Dedifferentiated amniotic fluid mesenchymal stem cell (primary cell): Measurements from ENCODE around the gene PLEKHA1.

Source experiments
- DNase-seq: peaks from one replicate; pipeline ENCODE4 v3.0.0-alpha.2; 2016; ENCODE audit errors: extremely low spot score

The PLEKHA1 gene

DNA sequence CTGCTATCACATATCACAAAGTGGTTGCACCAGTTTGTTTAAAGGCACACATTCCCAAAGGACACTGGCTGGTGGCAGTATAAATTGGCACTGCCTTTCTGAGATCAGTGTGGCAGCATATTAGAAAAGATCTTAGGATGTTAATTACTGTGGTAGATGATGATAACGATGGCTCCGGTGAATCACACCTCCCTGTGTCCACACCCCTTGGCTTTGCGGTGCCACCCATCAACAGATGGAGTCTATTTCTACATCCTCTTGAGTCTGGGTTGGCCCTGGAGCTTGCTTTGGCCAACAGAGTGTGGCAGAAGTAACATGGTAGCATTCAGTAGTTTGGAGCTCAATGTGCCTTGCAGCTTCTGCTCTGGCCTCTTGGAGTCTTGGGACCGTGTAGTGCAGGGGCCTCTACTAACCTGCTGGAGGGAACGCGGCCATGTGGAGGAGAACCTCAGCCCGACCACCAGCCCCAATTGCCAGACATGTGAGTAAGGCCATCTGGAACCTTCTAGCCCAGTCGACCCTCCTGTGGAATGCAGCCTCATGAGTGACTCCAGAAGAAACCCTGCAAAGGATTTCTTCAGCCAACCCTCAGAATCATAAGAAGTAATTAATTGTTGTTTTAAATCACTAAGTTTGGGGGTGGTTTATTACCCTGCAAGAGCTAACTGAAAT, 27.2 kb upstream of the PLEKHA1 start:
- no peak for DNase-seq

DNA sequence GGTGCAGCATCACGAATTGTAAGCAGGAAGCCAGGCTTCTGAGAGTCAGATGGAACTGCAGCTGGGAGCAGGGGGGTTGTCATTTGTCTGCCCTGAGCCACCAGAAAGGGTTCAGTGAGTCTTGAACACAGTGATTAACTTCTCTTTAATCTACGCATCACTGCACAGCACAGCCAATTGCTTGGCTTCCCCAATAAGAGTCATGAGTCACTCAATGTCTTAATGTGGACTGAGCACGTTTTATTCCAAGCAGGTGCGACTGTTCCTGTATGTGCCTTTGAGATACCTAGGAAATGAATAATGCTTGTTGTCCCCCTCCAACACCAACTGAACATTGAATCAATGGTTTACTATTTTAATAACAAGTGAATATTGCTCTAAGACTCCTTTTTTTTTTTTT, 26.0 kb upstream of the PLEKHA1 start:
- no peak for DNase-seq

DNA sequence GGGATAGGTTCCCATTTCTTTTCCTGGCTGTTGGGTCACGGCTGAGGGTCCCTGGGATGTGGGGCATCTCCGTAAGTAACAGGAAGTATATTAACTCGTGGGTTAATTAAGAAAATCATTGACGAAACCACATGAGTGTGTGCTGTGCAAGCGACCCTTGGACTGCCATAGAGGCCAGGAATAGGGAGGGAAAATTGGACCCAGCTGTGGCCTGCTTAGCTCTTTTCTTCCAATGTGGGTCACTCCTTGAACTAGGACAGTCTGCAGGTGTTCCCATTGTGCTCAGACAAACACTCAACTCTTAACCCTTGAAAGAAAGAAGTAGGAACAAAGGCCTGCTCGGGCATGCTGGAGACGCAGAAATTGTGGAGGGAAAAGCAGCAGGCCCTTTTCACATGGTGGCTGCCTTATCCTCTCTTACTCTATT, 25.6 kb upstream of the PLEKHA1 start:
- DNase-seq: no peak

DNA sequence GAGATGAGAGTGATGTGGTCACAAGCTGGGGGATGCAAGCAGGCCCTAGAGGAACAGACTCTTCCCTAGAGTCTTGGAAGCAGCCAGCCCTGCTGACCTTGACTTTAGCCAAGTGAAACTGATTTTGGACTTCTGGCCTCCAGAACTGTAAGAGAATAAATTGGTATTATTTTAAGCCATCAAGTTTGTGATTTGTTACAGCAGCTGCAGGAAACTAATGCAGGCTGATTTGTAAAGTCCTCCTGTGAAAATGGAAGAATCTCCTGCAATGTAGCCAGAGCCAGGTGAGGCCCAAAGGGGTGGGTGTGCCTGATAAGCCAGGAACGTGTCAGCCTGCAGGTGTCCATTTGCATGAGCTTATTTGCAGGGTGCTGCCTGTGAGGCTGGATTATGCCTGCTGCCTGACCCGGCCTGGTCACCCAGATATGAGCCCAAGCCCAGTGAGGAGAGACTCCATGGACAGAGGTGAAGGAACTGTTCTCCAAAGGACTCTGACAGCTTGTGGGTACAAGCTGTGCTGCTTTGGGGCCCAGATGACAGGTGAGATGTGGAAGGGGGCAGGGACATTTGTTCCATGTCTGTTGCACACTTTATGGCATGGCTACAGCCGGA, 24.6 kb upstream of the PLEKHA1 start:
- DNase-seq: no peak

DNA sequence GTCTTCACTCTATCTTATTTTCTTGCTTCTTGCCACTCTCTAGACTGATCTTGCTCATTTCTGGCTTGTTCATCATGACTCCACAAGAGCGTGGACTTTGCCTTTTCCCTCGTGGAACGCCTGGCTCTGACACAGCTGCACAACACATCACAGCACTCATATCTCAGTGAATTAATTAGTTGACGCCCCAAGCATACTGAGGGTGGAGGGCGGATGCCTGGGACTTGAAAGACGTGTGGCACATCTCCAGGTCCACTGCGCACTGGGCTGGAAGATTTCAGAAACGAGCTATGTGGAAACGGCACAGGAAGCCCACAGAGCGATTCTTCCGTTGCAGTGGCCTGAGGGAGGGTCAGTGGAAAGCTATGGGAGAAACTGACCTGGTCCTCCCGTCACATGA, 23.6 kb upstream of the PLEKHA1 start:
- no peak for DNase-seq

DNA sequence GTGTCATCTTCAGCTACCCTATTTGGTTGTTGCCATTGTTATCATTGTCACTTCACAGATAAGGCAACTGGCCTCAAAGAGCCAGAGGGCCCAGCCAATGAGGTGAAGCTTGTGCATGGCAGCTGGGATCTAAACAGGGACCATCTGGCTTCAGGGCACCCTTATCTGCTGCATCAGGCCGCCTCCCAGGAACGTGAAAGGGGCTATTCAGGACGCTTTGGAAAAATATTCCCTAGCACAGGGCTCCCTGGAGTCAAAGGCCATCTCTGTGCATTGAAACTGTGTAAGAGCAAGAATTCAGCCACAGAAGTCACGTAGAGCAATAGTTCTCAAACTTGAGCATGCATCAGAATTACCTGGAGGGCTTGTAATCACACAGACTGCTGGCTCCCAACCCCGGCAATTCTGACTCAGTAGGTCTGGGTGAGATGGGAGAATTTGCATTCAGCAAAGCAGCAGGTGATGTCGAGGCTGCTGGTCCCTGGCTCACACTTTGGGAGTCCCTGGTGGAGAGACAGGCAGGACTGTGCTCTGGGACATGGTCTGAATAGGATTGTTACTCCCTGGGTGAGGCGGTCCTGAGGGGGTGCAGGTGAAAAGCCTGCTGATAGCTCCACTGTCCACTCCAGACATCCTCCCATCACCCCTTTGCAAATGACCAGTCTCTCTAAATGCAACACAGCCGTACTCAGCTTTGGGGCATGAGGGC, 21.5 kb upstream of the PLEKHA1 start:
- no peak for DNase-seq

DNA sequence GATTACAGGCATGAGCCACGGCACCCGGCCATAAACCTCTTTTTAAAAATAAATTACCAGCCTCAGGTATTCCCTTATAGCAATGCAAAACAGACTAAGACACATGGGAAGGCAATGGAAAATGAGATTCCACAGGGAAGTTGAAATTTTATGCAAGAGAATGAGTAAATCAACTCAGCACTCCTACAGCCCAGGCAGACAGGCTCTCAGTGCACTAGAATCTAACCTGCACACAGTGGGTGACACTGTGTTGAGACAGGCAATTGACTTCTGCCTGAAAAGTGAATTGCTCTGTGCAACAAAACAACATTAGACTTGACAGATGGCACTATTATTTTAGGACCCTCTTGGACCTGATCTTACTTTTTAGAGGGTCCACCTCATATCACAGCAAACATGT, 20.1 kb upstream of the PLEKHA1 start:
- DNase-seq: no peak

DNA sequence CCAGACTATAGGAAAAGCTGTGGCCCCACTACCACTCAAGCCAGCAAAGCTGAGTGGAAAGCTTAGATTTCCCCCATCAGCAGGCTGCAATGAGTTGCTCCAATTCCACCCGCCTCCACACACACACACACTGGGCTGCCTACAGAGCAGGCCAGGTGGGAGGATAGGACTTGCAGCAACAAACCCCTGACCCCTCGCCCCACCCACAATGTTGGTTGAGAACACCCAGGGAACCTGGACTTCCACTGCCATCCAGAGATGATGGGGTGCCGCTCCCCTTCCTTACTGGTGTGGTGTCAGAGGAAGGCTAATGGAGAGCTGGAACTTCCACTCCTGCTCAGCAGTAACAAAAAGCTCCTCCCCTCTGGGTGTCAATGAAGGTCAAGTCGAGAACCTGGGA, 16.8 kb upstream of the PLEKHA1 start:
- DNase-seq: no peak

DNA sequence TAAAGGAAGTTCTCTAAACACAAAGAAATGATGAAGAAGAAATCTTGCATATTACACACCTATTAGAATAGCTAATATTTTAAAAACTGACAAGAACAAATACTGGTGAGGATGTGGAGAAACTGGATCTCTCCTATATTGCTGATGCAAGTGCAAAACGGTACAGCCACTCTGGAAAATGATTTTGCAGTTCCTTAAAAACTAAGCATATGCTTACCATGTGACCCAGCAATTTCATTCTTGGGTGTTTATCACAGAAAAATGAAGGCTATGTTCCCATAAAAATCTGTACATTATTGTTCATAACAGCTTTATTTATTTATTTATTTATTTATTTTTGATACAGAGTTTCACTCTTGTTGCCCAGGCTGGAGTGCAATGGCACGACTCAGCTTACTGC, 14.9 kb upstream of the PLEKHA1 start:
- no peak for DNase-seq

DNA sequence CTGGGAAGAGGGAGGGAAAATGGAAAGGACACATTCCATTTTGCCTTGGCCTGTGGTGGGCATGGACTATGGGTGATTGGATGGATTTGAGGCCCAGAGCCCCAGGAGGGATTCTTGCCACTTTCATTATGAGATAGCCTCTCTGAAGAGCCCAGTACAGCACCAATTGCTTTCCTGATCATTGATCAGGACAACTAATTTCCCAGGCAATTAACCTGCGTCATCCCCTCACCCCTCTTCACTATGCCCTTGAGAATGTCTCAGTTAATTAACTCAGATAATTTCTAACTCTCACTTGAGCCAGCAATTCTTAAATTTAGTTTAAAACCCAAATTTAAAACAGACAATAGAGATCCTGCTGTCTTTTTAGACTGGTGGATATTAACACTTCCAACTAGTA, 13.5 kb upstream of the PLEKHA1 start:
- no peak for DNase-seq

DNA sequence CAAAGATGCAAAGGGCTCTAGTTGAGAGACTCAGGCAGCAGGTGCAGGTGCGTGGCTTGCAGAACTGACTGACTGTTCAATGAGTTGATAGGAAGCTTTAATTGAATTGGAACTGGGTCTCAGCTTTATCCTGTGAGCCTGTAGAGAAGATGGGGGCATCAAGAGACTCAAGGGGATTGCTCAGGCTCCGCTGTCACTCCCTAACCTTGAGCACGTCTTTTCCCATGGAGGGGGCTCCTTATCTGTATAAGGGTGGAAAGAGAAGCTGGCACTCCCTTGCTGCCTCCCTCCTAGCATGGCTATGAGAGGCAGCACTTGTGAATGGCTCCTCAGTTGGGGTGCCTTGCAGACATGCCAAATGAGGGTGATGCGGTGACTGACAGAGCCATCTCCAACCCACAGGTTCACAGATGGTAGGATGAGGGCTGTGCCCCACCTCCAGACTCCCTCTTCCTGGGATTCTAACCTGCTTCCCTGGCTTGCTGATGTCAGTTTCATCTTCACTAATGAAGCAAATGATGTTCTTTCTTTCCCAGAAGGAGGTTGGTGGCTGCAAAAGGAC, 12.4 kb upstream of the PLEKHA1 start:
- DNase-seq: no peak

DNA sequence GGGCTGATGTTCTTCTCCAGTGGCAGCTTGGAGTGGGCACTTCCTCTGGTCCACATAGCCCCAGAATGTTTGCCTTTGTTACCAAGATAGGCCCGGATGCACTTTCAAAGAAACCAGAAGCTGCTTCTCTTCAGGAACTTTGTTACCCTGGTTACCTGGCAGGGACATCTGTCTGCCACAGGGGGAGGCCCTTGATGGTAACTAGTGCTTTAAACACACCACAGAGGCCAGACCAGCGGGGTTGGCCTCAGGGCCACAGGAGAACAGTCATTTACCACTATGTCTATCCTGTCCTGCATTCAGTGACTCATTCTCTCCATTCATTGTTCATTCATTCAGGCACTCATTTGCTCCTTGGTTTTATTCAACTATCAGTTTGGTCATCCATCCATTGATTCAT, 11.9 kb upstream of the PLEKHA1 start:
- no peak for DNase-seq

DNA sequence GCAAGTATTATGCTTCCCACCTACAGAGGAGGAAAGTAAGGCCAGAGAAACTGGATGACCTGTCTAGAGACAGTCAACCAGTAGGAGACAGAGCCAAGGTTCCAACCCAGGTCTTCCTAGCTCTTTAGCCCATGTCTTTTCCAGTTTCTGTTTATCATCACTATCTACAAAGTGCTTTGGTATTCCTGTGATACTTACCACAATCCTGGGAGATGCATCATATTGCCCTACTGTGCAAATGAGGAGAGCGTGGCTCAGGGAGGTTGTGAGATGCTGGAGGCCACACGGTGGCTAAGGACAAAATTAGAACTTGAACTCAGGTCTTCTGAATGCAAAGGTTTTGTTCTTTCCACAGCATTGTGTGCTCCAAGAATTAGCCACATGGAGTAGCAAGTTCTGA, 11.2 kb upstream of the PLEKHA1 start:
- no peak for DNase-seq

DNA sequence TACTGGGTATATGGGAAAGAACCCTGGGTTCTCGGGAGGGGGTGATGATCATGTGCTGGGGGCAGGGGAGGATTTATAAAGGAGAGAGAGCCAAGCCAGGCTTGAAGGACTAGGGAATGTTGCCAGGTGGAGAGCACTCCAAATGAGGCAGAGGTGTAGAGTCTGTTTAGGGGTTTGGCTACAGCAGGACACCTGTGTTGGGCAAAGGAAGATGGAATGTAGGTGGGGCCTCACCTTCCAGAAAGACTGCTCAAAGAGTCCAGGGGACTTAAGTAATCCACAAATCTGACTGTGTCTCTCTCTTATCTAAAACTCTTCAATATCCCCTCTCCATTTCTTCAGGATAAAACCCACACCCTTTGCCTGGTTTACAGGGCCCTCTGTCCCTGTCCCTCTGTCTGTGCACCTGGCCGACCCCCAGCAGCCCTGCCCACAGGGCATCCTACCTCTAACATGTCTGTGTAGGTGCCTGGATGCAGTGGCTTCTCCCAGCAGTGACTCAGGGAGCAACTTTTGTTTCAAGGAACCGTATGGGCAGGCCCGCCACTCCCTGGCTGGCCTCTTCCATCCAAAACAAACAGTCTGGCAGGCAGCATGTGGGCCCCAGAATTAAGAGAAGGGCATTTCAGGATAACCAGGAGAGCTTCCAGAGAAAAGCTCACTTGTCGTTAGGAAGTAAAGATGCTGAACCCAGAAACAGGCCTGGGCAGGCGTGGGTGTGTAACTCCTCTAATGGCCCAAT, 10.6 kb upstream of the PLEKHA1 start:
- DNase-seq: peak; percentile 22

DNA sequence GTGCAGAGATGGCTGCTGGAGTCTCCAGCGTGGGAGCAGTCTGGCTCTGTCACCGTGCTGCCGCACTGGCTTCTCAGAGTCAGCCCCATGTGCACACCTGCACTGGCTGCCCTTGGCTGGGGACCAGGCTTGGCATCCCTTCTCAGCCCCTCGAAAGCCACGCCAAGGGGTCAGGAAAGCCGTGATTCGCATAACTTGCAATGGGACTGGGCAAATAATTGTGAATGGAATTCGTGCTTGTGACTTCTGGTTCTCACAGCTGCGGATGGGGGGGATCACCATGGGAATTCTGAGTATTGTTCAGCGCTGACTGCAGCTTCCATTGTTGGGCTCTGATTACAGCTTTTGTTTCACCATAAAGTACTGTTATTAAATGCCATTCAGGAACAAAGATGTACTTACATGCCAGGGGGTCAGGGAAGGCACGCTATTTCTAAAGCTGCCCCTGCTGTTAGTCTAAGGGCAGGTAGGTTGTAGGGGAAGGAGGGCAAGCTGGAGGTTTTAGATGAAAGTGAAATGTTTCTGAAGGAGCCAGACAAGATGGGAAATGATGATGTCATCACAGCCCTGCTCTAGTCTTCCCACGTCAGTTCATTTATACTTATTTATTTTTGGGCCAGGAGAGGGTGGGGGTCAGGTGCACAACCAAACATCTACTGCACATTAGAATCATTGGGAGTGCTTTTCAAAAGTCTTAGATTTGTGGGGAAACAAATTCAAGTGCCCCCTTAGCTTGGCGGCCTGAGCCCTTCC, 5.8 kb upstream of the PLEKHA1 start:
- DNase-seq: no peak

DNA sequence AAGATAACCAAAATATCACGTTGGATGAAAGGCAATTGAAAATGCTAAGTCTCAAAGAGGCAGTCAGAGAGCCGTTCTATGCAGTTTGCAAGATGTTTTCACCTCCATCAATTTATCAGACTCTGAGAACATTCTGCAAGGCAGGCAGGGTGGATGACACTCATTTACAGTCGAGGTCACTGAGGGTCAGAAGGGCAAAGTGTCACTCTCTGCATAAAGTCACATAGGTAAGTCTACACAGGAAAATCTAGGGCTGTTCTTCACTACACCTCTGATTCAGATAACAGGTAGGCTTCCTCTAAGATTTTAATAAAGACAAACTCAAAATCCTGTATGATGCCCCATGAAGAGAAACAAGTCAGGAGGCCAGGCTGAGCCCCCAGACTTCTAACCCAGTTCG, 1.4 kb upstream of the PLEKHA1 start:
- no peak for DNase-seq

DNA sequence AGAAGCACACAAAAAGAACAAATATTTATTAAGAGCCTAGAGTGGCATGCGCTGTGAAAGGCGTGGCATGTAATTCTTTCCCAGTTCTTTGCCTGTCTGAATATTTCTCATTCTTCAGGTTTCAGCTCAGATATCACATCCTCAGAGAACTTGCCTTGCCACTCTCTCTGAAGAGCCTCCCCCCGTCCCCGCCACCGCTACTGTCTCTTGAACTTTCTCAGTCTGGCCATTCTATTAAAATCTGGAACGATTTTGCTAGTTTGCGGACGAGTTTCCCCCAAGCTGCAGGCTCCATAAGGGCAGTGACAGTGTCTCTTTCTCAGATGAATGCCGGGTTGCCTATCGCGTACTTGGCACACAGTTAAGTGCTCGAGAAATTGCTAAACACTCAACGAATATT, 787 bp upstream of the PLEKHA1 start:
- DNase-seq: peak; percentile 36

DNA sequence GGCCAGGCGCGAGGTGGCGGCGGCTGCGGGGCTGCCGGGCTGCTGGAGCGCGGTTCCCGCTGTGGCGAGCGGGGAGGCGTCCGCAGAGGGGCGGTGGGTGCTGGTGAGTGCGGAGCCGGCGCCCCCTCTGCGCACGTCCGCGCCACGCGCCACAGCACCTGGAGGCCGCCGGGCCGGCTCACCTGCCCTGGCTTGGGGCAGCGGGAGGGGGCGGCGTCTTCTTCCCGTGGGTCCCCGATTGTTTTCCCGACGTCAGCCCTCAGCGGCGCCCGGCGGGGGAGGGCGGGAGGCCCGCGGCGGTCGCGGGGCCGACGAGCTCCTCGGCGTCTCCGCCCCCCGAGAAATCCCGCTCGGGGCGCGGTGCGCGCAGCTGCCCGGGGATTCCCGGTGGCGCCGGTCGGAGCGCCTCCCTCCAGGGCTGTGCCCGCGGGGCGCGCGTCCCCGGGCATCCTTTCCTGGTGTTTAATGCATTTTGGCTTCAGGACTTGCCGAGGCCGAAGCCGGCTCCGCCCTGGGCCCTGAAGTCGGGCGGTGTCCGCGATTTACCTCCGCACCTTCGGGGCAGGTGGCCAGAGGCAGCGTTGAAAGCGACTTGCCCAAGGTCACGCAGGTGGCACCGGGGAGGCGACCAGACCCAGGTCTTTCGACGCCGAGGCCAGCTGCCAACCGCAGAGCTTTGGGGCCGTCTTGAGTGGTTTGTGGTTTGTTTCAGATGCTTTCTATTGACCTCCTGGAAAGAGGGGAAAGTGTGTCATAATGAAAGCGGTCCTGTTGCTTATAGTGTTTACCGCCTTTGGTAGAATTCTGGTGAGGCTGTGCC, 561 bp downstream of the PLEKHA1 start:
- DNase-seq: no peak

DNA sequence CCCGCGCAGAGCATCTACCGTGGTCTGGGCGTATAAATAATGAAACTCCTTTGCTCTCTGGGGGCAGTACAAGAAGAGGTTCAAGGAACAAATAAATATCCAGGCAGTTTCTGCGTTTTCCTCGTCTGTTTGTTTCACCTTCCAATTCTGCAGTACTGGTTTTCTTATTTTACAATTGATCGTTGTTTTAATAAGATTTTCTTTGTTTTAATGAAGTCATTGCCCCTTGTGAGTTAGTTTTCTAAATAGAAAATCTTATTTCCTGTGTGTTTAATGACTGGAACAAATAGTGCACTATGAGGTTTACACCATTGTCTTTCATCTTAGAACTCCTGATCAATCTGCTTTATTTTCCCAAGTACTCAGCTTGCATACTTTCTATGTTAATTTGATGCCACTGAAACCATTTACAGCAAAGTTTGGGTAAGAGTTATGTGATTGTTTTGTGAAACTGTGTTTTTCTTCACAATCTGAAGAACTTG, 1.2 kb downstream of the PLEKHA1 start:
- DNase-seq: no peak

DNA sequence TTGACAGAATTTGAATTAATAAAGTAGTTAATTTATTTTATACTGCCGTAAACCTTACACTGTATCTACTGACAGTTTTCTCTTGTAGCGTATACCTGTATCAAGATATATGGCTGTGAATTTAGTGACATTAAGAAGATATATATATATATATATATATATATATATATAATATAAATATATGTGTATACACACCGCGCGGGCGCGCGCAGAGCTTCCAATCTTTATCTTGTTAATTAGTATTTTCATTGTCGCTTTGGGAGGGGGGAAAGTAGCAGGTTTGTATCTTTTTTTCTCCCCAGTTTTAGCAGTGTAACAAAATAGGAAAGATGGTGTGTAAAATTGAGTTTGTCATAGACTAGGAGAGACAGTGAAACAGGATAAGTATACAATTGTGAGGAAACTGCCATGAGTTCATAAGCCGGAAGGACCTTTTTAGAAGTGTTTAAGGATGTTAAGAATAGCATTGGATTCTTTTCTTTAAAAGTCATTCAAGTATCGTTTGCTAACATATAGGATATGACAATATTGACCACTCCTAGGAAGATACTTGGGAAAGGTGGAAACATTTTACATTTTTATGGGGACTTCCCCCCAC, 2.0 kb downstream of the PLEKHA1 start:
- DNase-seq: no peak
